ACC112 (cell line): ENCODE measurements around the gene JAG2.

ENCODE experiments used
- H2AFZ ChIP-seq: fragments of 200-600 bp; sonication (generic); one replicate; pipeline ENCODE4 v1.6.0; 2017; ENCODE audit warnings: antibody characterized with exemption, low read length; ENCODE audit not compliant: unreplicated experiment
- H3K27ac ChIP-seq: fragments of 200-600 bp; sonication (generic); 2 replicates; pipeline ENCODE4 v1.5.1; 2014; ENCODE audit warnings: low read depth, mild to moderate bottlenecking, antibody characterized with exemption, low read length, moderate library complexity
- H3K27me3 ChIP-seq: fragments of 200-600 bp; sonication (generic); 2 replicates; pipeline ENCODE4 v1.6.1; 2014; ENCODE audit warnings: mild to moderate bottlenecking, antibody characterized with exemption, low read length, moderate library complexity, mixed read lengths; ENCODE audit not compliant: insufficient read depth
- H3K36me3 ChIP-seq: fragments of 200-600 bp; sonication (generic); 2 replicates; pipeline ENCODE4 v1.6.1; 2016; ENCODE audit warnings: mild to moderate bottlenecking, antibody characterized with exemption, low read length, moderate library complexity, mixed read lengths; ENCODE audit not compliant: insufficient read depth
- H3K4me1 ChIP-seq: fragments of 200-600 bp; sonication (generic); one replicate; pipeline ENCODE4 v1.6.1; 2016; ENCODE audit warnings: low read length, mixed read lengths; ENCODE audit not compliant: insufficient read depth, unreplicated experiment, control insufficient read depth
- H3K4me3 ChIP-seq: fragments of 200-600 bp; sonication (generic); 2 replicates; pipeline ENCODE4 v1.5.1; 2014; ENCODE audit warnings: mild to moderate bottlenecking, low read depth, low read length
- H3K79me2 ChIP-seq: fragments of 200-600 bp; sonication (generic); one replicate; pipeline ENCODE4 v1.6.0; 2016; ENCODE audit warnings: low read length; ENCODE audit not compliant: control insufficient read depth, unreplicated experiment, insufficient read depth

Gene JAG2

DNA sequence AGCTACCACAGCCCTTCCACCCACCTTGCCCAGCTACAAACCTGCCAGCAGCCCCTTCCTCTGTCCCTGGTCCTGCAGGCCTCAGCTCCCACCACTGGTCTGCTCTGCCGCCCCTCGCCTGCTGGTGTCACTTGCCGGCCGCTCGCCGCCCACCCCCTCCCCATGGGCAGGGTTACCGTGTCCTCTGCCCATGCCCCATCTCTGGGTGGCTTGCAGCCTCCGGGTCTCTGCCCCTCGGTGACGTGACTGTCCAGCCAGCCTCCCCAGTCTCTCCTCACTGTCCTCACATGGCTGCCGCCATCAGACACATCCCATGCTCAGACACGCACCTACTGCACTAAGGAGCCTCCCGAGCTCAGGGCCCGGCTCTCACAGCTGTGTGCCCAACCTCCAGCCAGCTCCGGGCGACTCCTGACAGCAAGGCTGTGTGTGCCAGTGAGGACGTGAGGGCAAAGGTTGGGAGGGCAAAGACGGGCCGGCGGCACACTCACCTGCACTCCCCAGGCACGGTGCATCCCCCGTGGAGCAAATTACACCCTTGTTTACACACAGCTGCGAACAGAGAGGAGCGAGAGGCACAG, 13.4 kb downstream of the JAG2 start:
- no peaks in the 10 kb centered on the region for H3K79me2 ChIP-seq
- no peaks in the 10 kb centered on the region for H3K4me1 ChIP-seq
- no peak overlapping the region for H3K27ac ChIP-seq
- no peak overlapping the region for H2AFZ ChIP-seq
- no peaks in the 10 kb centered on the region for H3K36me3 ChIP-seq
- H3K27me3 ChIP-seq, result no peaks in the 10 kb centered on the region
- H3K4me3 ChIP-seq, result no peak overlapping the region

DNA sequence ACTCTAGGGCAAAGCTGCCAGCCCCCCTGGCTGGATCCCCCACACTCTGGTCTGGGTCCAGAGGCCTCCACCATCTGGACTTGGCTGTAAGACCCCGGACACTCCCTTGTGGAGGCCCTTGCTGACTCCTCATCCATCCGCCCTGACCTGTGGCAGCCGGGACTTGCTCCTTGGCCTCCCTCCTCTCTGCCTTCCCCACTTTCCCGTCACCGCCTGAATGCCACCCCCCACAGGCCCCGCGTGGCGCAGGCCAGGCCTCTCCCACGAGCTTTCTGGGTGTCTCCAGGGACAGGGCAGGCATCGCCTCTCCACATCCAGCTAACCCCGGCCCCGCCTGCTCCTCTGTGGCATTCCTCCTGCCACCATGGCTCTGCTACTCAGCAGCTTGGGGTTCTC, 14.1 kb downstream of the JAG2 start:
- no peaks in the 10 kb centered on the region for H3K36me3 ChIP-seq
- no peak overlapping the region for H3K27ac ChIP-seq
- no peaks in the 10 kb centered on the region for H3K4me1 ChIP-seq

DNA sequence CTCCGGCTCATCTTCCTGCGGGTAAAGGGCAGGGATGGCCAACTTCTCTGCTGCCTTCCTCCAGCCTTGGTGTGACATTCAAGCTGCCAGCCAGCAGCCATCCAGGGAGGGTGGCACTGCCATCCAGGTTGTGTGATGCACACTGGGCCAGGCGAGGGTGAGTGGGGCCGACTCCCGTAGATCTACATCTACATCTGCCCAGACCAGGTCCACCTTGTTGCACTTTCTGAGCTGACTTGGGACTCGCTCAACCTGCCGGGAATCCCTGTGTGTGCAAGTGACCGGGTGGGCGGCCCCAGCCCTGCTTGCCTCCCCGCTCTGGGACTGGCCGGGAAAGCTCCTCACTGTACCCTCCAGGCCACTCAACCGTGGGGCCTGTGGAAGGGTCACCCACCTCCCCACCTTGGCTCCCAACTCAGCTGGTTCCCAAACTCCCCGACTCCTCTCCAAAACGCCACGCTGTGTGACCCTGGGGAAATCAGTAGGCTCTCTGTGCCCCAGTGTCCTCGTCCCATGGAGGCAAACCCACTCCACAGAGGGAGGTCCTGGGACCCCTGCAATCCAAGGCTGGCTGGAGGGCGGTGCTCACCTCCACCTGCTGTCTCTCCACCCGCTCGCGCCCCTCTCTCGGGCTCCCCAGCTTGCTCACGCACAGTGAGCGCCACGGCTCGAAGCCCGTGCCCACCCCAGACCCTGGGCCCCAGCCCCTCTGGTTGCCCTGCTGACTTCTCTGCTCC, 14.7 kb downstream of the JAG2 start:
- Histone ChIP-seq H3K27me3 (no peaks in the 10 kb centered on the region), H3K27ac (no peak overlapping the region), H3K4me1 (no peaks in the 10 kb centered on the region), H3K4me3 (no peak overlapping the region), H3K79me2 (no peaks in the 10 kb centered on the region), H2AFZ (no peak overlapping the region), H3K36me3 (no peaks in the 10 kb centered on the region)

More for the DNA sequence above, 14.1 kb downstream of the JAG2 start:
- Histone ChIP-seq H3K27me3 (no peaks in the 10 kb centered on the region), H3K4me3 (no peak overlapping the region), H3K79me2 (no peaks in the 10 kb centered on the region), H2AFZ (no peak overlapping the region)

DNA sequence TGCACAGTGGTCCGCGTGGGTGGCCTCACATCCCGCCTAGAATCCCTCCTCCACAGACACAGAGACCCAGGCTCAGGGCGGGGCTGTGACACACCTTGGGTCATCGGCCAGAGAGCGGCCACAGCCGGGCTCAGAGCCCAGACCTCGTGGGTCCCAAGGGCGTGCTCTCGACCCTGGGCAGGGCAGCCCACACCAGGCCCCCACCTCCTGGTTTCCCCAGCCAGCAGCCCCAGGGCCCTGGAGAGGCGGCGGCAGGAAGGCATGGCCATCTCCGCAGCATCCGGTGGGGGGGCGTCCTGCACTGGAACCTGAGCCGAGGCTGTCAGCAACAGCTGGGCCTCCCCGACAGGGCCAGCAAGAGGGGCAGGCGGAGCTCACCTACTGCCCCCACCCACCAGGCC, 15.2 kb downstream of the JAG2 start:
- H3K27me3 ChIP-seq, result no peaks in the 10 kb centered on the region
- no peak overlapping the region for H3K4me3 ChIP-seq
- H3K79me2 ChIP-seq, result no peaks in the 10 kb centered on the region
- H3K4me1 ChIP-seq, result no peaks in the 10 kb centered on the region
- no peak overlapping the region for H3K27ac ChIP-seq
- no peak overlapping the region for H2AFZ ChIP-seq
- no peaks in the 10 kb centered on the region for H3K36me3 ChIP-seq

DNA sequence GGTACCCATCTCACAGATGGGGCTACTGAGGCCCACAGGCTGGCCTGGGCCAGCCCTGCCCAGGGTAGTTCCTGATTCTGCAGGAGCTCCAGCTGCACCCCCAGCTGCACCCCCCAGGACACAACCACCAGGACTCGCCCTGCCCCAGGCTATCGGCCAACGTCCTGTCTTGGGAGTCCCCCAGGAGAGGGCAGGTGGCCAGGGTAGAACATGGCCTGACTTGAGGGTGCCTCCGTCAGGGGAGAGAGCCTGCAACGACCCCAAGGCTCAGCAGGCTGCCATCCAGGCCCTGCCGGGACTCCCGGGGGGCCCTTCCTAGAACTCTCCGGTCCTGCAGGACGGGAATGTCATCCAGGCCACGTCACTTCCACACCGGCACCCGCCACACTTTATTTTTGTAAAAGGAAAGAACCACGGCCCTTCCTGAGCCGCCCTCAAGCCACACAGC, 15.8 kb downstream of the JAG2 start:
- Histone ChIP-seq H3K79me2 (no peaks in the 10 kb centered on the region), H3K4me1 (no peaks in the 10 kb centered on the region), H2AFZ (no peak overlapping the region), H3K36me3 (no peaks in the 10 kb centered on the region), H3K27ac (no peak overlapping the region), H3K27me3 (no peaks in the 10 kb centered on the region), H3K4me3 (no peak overlapping the region)

DNA sequence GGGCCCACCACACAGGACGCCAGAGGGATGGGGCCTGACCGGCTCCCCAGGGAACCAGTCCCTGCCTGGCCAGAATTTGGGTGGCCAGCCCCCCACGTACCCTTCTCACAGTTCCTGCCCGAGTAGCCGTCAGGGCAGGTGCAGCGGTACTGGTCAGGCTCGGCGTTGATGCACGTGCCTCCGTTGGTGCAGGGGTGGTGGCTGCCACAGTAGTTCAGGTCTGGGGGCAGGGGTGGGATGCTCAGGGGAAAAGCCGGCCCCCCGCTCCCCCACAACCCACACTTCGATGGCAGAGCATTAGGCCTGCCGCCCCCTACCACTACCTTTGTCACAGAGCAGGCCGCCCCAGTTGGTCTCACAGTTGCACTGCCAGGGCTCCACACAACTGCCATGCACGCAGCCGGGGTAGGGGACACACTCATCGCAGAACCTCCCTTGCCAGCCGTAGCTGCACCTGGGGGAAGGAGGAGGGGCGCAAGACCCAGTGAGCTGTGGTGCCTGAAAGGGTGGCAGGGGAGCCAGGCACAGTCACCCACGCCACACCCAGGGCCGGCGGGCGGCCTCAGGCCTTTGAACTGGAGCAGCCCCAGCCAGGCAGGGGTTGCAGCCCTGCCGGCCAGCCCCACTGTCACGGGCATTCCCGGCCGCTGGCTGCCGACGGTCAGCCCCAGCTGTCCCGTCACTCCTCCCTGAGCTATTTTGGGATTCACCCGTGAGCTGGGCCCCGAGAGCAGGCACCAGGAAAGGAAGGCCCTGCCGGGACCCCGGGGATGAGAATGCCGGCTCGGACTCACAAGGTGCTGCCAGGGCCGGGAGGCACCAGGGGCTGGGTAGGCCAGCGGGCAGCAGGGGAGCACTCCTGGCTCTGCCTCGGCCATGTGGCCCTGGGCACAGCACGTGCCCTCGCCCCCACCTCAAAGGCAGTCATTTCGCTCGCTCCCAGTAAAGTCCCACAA, 16.5 kb downstream of the JAG2 start:
- H3K27me3 ChIP-seq, result no peaks in the 10 kb centered on the region
- H3K79me2 ChIP-seq, result no peaks in the 10 kb centered on the region
- no peak overlapping the region for H3K27ac ChIP-seq
- no peaks in the 10 kb centered on the region for H3K4me1 ChIP-seq
- H3K4me3 ChIP-seq, result no peak overlapping the region
- no peaks in the 10 kb centered on the region for H3K36me3 ChIP-seq
- no peak overlapping the region for H2AFZ ChIP-seq

DNA sequence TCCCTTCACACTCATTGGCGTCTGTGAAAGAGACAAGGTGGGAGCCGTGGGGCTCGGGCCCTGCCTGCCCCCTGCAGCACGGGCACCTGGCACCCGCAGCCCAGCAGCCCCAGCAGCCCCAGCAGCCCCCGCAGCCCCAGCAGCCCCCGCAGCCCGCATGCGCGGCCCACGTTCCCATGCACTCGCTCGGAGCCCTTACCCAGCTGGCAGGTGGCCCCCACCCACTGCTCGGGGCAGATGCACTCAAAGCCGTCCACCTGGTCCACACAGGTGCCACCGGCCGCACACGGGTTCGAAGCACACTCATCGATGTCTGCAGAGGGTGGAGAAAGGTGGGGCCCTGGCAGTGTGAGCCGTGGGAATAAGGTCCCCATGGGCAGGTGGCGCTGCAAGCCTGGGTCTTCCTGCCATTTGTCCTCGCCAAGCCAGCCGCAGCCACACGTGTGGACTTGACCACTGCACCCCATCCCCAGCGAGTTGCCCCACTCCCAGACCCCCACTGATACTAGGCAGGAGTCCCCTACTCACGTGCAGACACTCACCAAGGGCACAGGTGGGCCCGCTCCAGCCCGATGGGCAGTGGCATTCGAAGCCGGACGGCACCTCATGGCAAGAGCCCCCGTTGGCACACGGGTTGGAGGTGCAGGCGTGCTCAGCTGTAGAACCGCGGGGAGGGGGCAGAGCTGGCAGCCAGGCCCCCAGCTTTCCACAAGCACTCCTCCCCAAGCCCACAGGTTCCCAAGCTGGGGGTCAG, 17.3 kb downstream of the JAG2 start:
- Histone ChIP-seq H2AFZ (no peak overlapping the region), H3K4me3 (no peak overlapping the region), H3K27me3 (no peaks in the 10 kb centered on the region), H3K36me3 (no peaks in the 10 kb centered on the region), H3K4me1 (no peaks in the 10 kb centered on the region), H3K79me2 (no peaks in the 10 kb centered on the region), H3K27ac (no peak overlapping the region)

DNA sequence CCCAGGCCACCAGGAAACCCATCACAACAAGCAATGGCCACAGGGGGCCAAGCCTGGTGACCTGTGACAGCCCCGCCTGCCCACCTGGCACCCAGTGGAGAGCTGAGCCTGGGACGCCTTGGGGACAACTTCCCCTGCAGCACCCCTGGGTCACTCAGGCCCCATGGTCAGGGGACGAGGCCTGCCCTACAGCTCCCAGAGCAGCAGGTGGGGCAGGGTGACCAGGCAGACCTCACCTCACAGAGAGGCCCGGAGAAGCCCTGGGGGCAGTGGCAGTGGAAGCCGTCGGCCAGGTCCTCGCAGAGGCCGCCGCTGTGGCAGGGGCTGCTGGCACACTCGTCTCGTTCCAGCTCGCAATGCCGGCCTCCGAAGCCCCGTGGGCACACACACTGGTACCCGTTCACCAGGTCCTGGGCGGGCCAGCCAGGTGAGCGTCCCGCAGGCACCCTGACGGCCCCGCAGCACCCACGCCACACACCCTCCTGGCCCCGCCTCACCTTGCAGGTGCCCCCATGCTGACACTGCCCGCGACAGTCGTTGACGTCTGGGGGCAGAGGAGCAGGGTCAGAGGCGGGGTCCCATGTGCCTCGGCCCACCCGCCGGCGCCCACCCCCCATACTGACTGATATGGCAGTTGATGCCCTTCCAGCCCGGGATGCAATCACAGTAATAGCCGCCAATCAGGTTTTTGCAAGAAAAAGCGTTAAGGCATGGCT, 18.1 kb downstream of the JAG2 start:
- no peaks in the 10 kb centered on the region for H3K79me2 ChIP-seq
- H3K27me3 ChIP-seq, result no peaks in the 10 kb centered on the region
- H3K4me3 ChIP-seq, result no peak overlapping the region
- no peak overlapping the region for H2AFZ ChIP-seq
- no peak overlapping the region for H3K27ac ChIP-seq
- H3K36me3 ChIP-seq, result no peaks in the 10 kb centered on the region
- H3K4me1 ChIP-seq, result no peaks in the 10 kb centered on the region

DNA sequence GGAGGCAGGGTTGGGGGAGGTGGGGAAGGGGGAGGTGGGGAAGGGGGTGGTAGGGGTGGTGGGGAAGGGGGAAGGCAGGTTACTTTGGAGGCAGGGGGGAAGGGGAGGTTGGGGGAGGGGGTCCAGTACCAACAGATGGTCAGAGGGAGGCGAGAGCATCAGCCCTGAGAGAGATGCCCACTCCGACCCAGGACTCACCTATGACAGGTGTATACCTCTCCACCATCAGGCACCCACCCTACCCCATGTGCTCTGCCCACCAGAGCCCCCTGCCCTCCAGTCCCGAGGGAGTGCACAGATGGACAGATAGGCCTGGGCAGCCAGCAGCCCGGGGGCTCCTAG, 18.6 kb downstream of the JAG2 start:
- Histone ChIP-seq H3K79me2 (no peaks in the 10 kb centered on the region), H2AFZ (no peak overlapping the region), H3K4me1 (no peaks in the 10 kb centered on the region), H3K36me3 (no peaks in the 10 kb centered on the region), H3K4me3 (no peak overlapping the region), H3K27me3 (no peaks in the 10 kb centered on the region), H3K27ac (no peak overlapping the region)
